Keratinocyte (primary cell): ENCODE results near the gene CNTNAP2. TPM values are rescaled to one million over a fixed set of nuclear protein-coding genes. Genes with fewer than 3 reads are reported as not detected.

Experiments used
- DNase-seq: peaks from one replicate; pipeline ENCODE4 v3.0.0-alpha.2; 2011; ENCODE audit warnings: low read depth, missing footprints, low spot score
- FAIRE-seq: peaks from 2 replicates; lab custom pipeline; 2011; peaks lifted over from hg19 to GRCh38; lab: Jason Lieb, UNC
- H2AFZ ChIP-seq: 2 replicates; pipeline ENCODE4 v1.6.0; 2012; ENCODE audit warnings: low read length, control low read depth, inconsistent platforms; ENCODE audit not compliant: control insufficient read depth
- H3K27ac ChIP-seq: 2 replicates; pipeline ENCODE4 v1.5.1; 2011; ENCODE audit warnings: low read length; ENCODE audit not compliant: control insufficient read depth, insufficient read depth
- H3K27me3 ChIP-seq: 3 replicates; pipeline ENCODE4 v1.6.0; 2011; ENCODE audit warnings: low read length; ENCODE audit not compliant: control insufficient read depth, insufficient read depth; ENCODE audit errors: extremely low read depth
- H3K36me3 ChIP-seq, 2 experiments: 2 replicates in 1 of 2; 3 replicates in 1 of 2; pipeline ENCODE4 v1.5.1; 2011; ENCODE audit warnings: low read length in 2 of 2, mild to moderate bottlenecking in 1 of 2; ENCODE audit not compliant: control insufficient read depth in 2 of 2, insufficient read depth in 2 of 2; ENCODE audit errors: extremely low read depth in 1 of 2
- H3K4me1 ChIP-seq: 3 replicates; pipeline ENCODE4 v1.5.1; 2011; ENCODE audit warnings: low read length; ENCODE audit not compliant: control insufficient read depth, insufficient read depth; ENCODE audit errors: extremely low read depth
- H3K4me2 ChIP-seq: 3 replicates; pipeline ENCODE4 v1.6.0; 2011; ENCODE audit warnings: low read depth, low read length; ENCODE audit not compliant: control insufficient read depth, insufficient read depth; ENCODE audit errors: extremely low read depth
- H3K4me3 ChIP-seq, 3 experiments: fragments of 200-600 bp in 1 of 3; sonication (generic) in 1 of 3; 2 replicates in 2 of 3; 3 replicates in 1 of 3; pipeline ENCODE4 v1.5.1; 2011 to 2016; ENCODE audit warnings: low read length in 3 of 3, mild to moderate bottlenecking in 3 of 3, control low read depth in 2 of 3, inconsistent platforms in 1 of 3, low read depth in 1 of 3, mixed read lengths in 1 of 3, mixed run types in 1 of 3, moderate library complexity in 1 of 3; ENCODE audit not compliant: control insufficient read depth in 2 of 3, insufficient read depth in 2 of 3; ENCODE audit errors: extremely low read depth in 1 of 3
- H3K79me2 ChIP-seq: 2 replicates; pipeline ENCODE4 v1.6.0; 2012; ENCODE audit warnings: low read length; ENCODE audit not compliant: control insufficient read depth, insufficient read depth
- H3K9ac ChIP-seq: 3 replicates; pipeline ENCODE4 v1.6.0; 2011; ENCODE audit warnings: low read length; ENCODE audit not compliant: control insufficient read depth, insufficient read depth; ENCODE audit errors: extremely low read depth
- H3K9me1 ChIP-seq: 3 replicates; pipeline ENCODE4 v1.6.0; 2011; ENCODE audit warnings: low read length; ENCODE audit not compliant: control insufficient read depth, insufficient read depth; ENCODE audit errors: extremely low read depth
- H3K9me3 ChIP-seq: 2 replicates; pipeline ENCODE4 v1.5.1; 2012; ENCODE audit warnings: low read depth, low read length; ENCODE audit not compliant: control insufficient read depth
- H4K20me1 ChIP-seq: 3 replicates; pipeline ENCODE4 v1.6.0; 2011; ENCODE audit warnings: low read length; ENCODE audit not compliant: control insufficient read depth, insufficient read depth; ENCODE audit errors: extremely low read depth
- CTCF ChIP-seq, 3 experiments: IDR thresholded peaks in 1 of 3; conservative IDR thresholded peaks in 1 of 3; optimal IDR thresholded peaks in 1 of 3; 2 replicates in 2 of 3; 3 replicates in 1 of 3; pipeline versions ENCODE3 to v1.5.1; 2011; ENCODE audit warnings: low read length in 3 of 3, mild to moderate bottlenecking in 3 of 3, moderate library complexity in 2 of 3, control low read depth in 1 of 3, inconsistent platforms in 1 of 3; ENCODE audit not compliant: insufficient read depth in 2 of 3; ENCODE audit errors: extremely low read depth in 1 of 3
- EZH2 ChIP-seq: IDR thresholded peaks from one replicate; pipeline ENCODE4 v1.6.1; 2012; ENCODE audit warnings: inconsistent platforms, mild to moderate bottlenecking, low read length, moderate library complexity
- dilution Hi-C: fragments of 300-500 bp; cut with MboI; formaldehyde crosslinking; loops from one replicate; pipeline ENCODE4 v1.7.0; 2020; ENCODE audit warnings: low sequenced_read_pairs; ENCODE audit not compliant: extremely low pct_ligation_motif_present
- polyA plus RNA-seq, 5 experiments: library from polyadenylated mRNA; depleted of rRNA in 3 of 5; stranded (reverse) in 3 of 5; stranded (forward) in 1 of 5; unstranded in 1 of 5; fragments of >200 nt; gene quantifications; 1 replicate in 1 of 5; 2 replicates in 3 of 5; 3 replicates in 1 of 5; pipeline versions ENCODE4 v1.2.1 to v1.2.3, GENCODE V29; 2011 to 2012; ENCODE audit warnings: missing spikeins in 2 of 5, low read depth in 1 of 5, low replicate concordance in 1 of 5

Gene CNTNAP2
- polyA plus RNA-seq, 1 donor (not counting 4 experiments of a cell fraction or from before 2014, with no cell fraction given): 1.4 TPM

GRCh38 chr7:147700702-147701101 is 1584.1 kb downstream of the CNTNAP2 start:
- no peak overlapping the region for H3K4me3 ChIP-seq
- FAIRE-seq: no peak

GRCh38 chr7:147707926-147708325 is 1591.3 kb downstream of the CNTNAP2 start:
- Histone ChIP-seq H4K20me1 (no peaks in the 10 kb centered on the region), H2AFZ (no peak overlapping the region), H3K9me1 (no peaks in the 10 kb centered on the region), H3K9ac (no peak overlapping the region), H3K4me2 (no peak overlapping the region), H3K27me3 (no peaks in the 10 kb centered on the region), H3K4me1 (no peaks in the 10 kb centered on the region), H3K27ac (no peak overlapping the region), H3K79me2 (no peaks in the 10 kb centered on the region), H3K9me3 (peaks cover 6% of the 10 kb centered on the region), H3K4me3 (no peak overlapping the region), H3K36me3 (no peaks in the 10 kb centered on the region)
- TF ChIP-seq CTCF (optimal IDR thresholded peaks at IDR 0.05 in 1 of 3, IDR thresholded peaks at IDR 0.05 in 1 of 3, conservative IDR thresholded peaks at IDR 0.05 in 1 of 3; ENCODE audit: extremely low read depth in 1 of 3, insufficient read depth in 2 of 3, low read length in 3 of 3) (no peak), EZH2 (no peak)
- dilution Hi-C loops: no loop called here
- no peak for FAIRE-seq
- no peak for DNase-seq

More at GRCh38 chr7:147700702-147701101, 1584.1 kb downstream of the CNTNAP2 start:
- H3K36me3 ChIP-seq: no peaks in the 10 kb centered on the region
- no peaks in the 10 kb centered on the region for H4K20me1 ChIP-seq
- H3K9me1 ChIP-seq: no peaks in the 10 kb centered on the region
- H3K4me2 ChIP-seq: no peak overlapping the region
- dilution Hi-C loops: no loop called here
- no peak overlapping the region for H2AFZ ChIP-seq
- H3K9me3 ChIP-seq: no peaks in the 10 kb centered on the region
- H3K27me3 ChIP-seq: no peaks in the 10 kb centered on the region
- no peaks in the 10 kb centered on the region for H3K4me1 ChIP-seq
- no peak for DNase-seq
- H3K9ac ChIP-seq: no peak overlapping the region
- H3K79me2 ChIP-seq: no peaks in the 10 kb centered on the region
- no peak overlapping the region for H3K27ac ChIP-seq
- TF ChIP-seq CTCF (optimal IDR thresholded peaks at IDR 0.05 in 1 of 3, IDR thresholded peaks at IDR 0.05 in 1 of 3, conservative IDR thresholded peaks at IDR 0.05 in 1 of 3; ENCODE audit: extremely low read depth in 1 of 3, insufficient read depth in 2 of 3, low read length in 3 of 3): no peak
